SU-DHL-6 (cell line): ENCODE measurements around the gene TUBB3.

Experiments
- H2AFZ ChIP-seq: fragments of 200-600 bp; sonication (generic); 2 replicates; pipeline ENCODE4 v1.6.1; 2014; ENCODE audit warnings: low read depth, mild to moderate bottlenecking, moderate library complexity, mixed read lengths, antibody characterized with exemption, low read length; ENCODE audit not compliant: severe bottlenecking
- H3F3A ChIP-seq: fragments of 200-600 bp; shearing (Covaris generic); 2 replicates; pipeline ENCODE4 v1.6.0; 2016; ENCODE audit warnings: antibody characterized with exemption, mild to moderate bottlenecking; ENCODE audit not compliant: insufficient read depth
- H3K27ac ChIP-seq: fragments of 200-600 bp; sonication (generic); 2 replicates; pipeline ENCODE4 v1.5.1; 2016; ENCODE audit warnings: low read depth, mild to moderate bottlenecking, low read length, moderate library complexity, mixed read lengths
- H3K27me3 ChIP-seq: fragments of 200-600 bp; sonication (generic), shearing (Covaris generic); 2 replicates; pipeline ENCODE4 v1.6.0; 2014; ENCODE audit warnings: mild to moderate bottlenecking, low read length
- H3K36me3 ChIP-seq: fragments of 200-600 bp; sonication (generic); 2 replicates; pipeline ENCODE4 v1.6.1; 2014; ENCODE audit warnings: mild to moderate bottlenecking, low read length, mixed read lengths
- H3K4me2 ChIP-seq: fragments of 300-600, 200-600 bp; shearing (Covaris generic), sonication (generic); 2 replicates; pipeline ENCODE4 v1.6.0; 2014; ENCODE audit warnings: low read length, low read depth, mild to moderate bottlenecking; ENCODE audit not compliant: poor library complexity, severe bottlenecking
- H3K4me3 ChIP-seq: fragments of 200-600 bp; sonication (generic); 2 replicates; pipeline ENCODE4 v1.5.1; 2014; ENCODE audit warnings: antibody characterized with exemption, low read length, mild to moderate bottlenecking, mixed read lengths; ENCODE audit not compliant: insufficient read depth, poor library complexity, severe bottlenecking
- H3K79me2 ChIP-seq: fragments of 200-600 bp; sonication (generic); 2 replicates; pipeline ENCODE4 v1.6.1; 2014; ENCODE audit warnings: mild to moderate bottlenecking, low read length, moderate library complexity; ENCODE audit not compliant: insufficient read depth
- H3K9ac ChIP-seq: fragments of 200-600 bp; sonication (generic); 2 replicates; pipeline ENCODE4 v1.7.0; 2014; ENCODE audit warnings: mild to moderate bottlenecking, low read length
- H3K9me2 ChIP-seq: fragments of 200-600 bp; sonication (generic); replicated peaks from 2 replicates; pipeline ENCODE4 v1.6.1; 2014; ENCODE audit warnings: low read length; ENCODE audit not compliant: insufficient read depth
- H3K9me3 ChIP-seq: fragments of 200-600 bp; sonication (generic); 2 replicates; pipeline ENCODE4 v1.6.1; 2014; ENCODE audit warnings: low read length, mixed read lengths; ENCODE audit not compliant: insufficient read depth
- H4K20me1 ChIP-seq: fragments of 200-600 bp; sonication (generic); 2 replicates; pipeline ENCODE4 v1.6.1; 2014; ENCODE audit warnings: low read depth, mild to moderate bottlenecking, antibody characterized with exemption, low read length, moderate library complexity, mixed read lengths
- CTCF ChIP-seq: fragments of 200-600 bp; sonication (generic); IDR thresholded peaks from one replicate; pipeline ENCODE4 v1.5.1; 2017; ENCODE audit warnings: antibody characterized with exemption, mild to moderate bottlenecking, low read length, moderate library complexity; ENCODE audit not compliant: insufficient read depth, poor library complexity, severe bottlenecking
- EZH2phosphoT487 ChIP-seq: fragments of 200-600 bp; sonication (generic), shearing (Covaris generic); conservative IDR thresholded peaks from 2 replicates; pipeline ENCODE4 v1.6.1; 2018; ENCODE audit warnings: mild to moderate bottlenecking, antibody characterized with exemption, low read length, moderate library complexity, mixed read lengths

TUBB3 gene

GRCh38 chr16:89917773-89918452 is 5.2 kb upstream of the TUBB3 start:
- no peaks in the 10 kb centered on the region for H3K9me2 ChIP-seq

DNA sequence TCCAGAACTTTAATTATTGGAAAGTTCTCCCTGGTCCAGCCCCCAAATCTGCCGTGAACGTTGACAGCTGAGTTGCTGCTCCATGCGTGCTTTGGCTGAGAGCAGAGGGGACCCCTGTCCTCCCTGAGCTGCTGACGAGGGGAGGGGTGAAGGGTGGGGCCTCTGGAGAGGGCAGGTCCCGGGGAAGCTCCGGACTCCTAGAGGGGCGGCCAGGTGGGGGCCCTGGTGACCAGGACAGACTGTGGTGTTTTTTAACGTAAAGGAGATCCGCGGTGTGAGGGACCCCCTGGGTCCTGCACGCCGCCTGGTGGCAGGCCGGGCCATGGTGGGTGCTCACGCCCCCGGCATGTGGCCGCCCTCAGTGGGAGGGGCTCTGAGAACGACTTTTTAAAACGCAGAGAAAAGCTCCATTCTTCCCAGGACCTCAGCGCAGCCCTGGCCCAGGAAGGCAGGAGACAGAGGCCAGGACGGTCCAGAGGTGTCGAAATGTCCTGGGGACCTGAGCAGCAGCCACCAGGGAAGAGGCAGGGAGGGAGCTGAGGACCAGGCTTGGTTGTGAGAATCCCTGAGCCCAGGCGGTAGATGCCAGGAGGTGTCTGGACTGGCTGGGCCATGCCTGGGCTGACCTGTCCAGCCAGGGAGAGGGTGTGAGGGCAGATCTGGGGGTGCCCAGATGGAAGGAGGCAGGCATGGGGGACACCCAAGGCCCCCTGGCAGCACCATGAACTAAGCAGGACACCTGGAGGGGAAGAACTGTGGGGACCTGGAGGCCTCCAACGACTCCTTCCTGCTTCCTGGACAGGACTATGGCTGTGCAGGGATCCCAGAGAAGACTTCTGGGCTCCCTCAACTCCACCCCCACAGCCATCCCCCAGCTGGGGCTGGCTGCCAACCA is 4.4 kb upstream of the TUBB3 start, which contains the start of gene MC1R:
MC1R (plus strand) TSS at position 410 of the 895 bp plus-strand sequence; CDS start at position 807, 397 bp downstream.
- Histone ChIP-seq H4K20me1 (no peaks in the 10 kb centered on the region), H3K9ac (peak within 1 kb of the TSS; percentile 55), H3K36me3 (no peaks in the 10 kb centered on the region), H3K27me3 (no peaks in the 10 kb centered on the region), H3K4me3 (peak within 1 kb of the TSS; percentile 42), H3K9me2 (no peaks in the 10 kb centered on the region), H3K27ac (peak within 1 kb of the TSS; percentile 82), H3F3A (peaks cover 5% of the 10 kb centered on the region; the same call in 1 of the 2 replicates), H2AFZ (peak within 1 kb of the TSS; percentile 53), H3K4me2 (peak within 1 kb of the TSS; percentile 63), H3K79me2 (no peaks in the 10 kb centered on the region), H3K9me3 (no peaks in the 10 kb centered on the region)
- TF ChIP-seq EZH2phosphoT487 (no peak), CTCF (peak; percentile 76)

More at GRCh38 chr16:89917773-89918452, 5.2 kb upstream of the TUBB3 start:
- peak overlapping the region; percentile 55 for H3K9ac ChIP-seq
- no peaks in the 10 kb centered on the region for H3K36me3 ChIP-seq
- H3K27me3 ChIP-seq: no peaks in the 10 kb centered on the region
- H3F3A ChIP-seq: peaks cover 5% of the 10 kb centered on the region; the same call in 1 of the 2 replicates
- no peaks in the 10 kb centered on the region for H3K9me3 ChIP-seq
- peak overlapping the region; percentile 42 for H3K4me3 ChIP-seq
- TF ChIP-seq EZH2phosphoT487 (no peak), CTCF (no peak)
- no peaks in the 10 kb centered on the region for H4K20me1 ChIP-seq
- H2AFZ ChIP-seq: peak overlapping the region; percentile 53
- no peaks in the 10 kb centered on the region for H3K79me2 ChIP-seq
- H3K4me2 ChIP-seq: peak overlapping the region; percentile 63
- H3K27ac ChIP-seq: peak overlapping the region; percentile 82

DNA sequence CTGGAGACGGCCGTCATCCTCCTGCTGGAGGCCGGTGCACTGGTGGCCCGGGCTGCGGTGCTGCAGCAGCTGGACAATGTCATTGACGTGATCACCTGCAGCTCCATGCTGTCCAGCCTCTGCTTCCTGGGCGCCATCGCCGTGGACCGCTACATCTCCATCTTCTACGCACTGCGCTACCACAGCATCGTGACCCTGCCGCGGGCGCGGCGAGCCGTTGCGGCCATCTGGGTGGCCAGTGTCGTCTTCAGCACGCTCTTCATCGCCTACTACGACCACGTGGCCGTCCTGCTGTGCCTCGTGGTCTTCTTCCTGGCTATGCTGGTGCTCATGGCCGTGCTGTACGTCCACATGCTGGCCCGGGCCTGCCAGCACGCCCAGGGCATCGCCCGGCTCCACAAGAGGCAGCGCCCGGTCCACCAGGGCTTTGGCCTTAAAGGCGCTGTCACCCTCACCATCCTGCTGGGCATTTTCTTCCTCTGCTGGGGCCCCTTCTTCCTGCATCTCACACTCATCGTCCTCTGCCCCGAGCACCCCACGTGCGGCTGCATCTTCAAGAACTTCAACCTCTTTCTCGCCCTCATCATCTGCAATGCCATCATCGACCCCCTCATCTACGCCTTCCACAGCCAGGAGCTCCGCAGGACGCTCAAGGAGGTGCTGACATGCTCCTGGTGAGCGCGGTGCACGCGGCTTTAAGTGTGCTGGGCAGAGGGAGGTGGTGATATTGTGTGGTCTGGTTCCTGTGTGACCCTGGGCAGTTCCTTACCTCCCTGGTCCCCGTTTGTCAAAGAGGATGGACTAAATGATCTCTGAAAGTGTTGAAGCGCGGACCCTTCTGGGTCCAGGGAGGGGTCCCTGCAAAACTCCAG is 3.4 kb upstream of the TUBB3 start:
- no peak overlapping the region for H2AFZ ChIP-seq
- no peak for TF ChIP-seq EZH2phosphoT487
- TF ChIP-seq CTCF: no peak
- peaks cover 5% of the 10 kb centered on the region; the same call in 1 of the 2 replicates for H3F3A ChIP-seq
- H3K27ac ChIP-seq: no peak overlapping the region
- H3K27me3 ChIP-seq: no peaks in the 10 kb centered on the region
- H3K36me3 ChIP-seq: no peaks in the 10 kb centered on the region
- no peaks in the 10 kb centered on the region for H3K9me3 ChIP-seq
- H3K79me2 ChIP-seq: no peaks in the 10 kb centered on the region
- no peak overlapping the region for H3K9ac ChIP-seq
- H3K4me2 ChIP-seq: no peak overlapping the region
- H4K20me1 ChIP-seq: no peaks in the 10 kb centered on the region
- H3K4me3 ChIP-seq: no peak overlapping the region
- H3K9me2 ChIP-seq: no peaks in the 10 kb centered on the region
